ENCODE results near the gene ACAP3. TPM values are rescaled to one million over a fixed set of nuclear protein-coding genes. Genes with fewer than 3 reads are reported as not detected.

The ACAP3 gene
- total RNA-seq, 1 donor from 2014 or later, result 49.7 TPM

DNA sequence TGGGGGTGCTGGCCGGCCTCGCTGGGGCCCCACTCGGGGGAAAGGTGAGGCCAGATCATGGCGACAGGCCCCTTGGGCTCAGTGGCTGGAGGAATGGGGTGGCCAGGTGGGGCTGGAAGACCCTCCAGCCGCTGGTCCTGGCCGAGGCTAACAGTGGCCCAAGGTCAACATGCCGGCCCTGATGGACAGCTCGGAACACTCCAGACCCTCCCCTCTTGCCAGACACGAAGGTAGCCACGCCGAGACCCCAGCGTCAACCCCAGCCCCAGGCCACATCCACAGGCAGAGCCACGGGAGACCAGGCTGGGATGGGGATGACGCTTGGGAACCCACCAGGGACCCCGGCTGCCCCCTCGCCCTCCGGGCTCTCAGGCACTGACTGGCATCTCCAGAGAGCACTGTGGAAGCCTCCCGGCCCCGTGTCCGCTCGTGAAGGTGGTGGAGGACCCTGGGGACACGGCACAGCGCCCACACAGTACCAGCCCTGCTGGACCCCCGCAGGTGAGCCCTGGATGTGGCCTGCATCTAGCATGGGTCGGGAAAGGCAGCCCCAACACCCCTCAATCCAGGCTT lies 60.3 kb downstream of the ACAP3 start:
- Histone ChIP-seq H3K36me3 (peaks cover under 1% of the 10 kb centered on the region), H3K4me3 (no peak overlapping the region), H3K9me3 (replicated peaks) (no peaks in the 10 kb centered on the region), H3K27ac (replicated peaks) (no peak overlapping the region), H3K4me1 (peaks cover 13% of the 10 kb centered on the region), H3K27me3 (ENCODE audit: low read depth) (peaks cover 46% of the 10 kb centered on the region)
- DNase-seq, result no peak
- intact Hi-C loops (cut with micrococcal nuclease), result no loop called here
- TF ChIP-seq, protein P1, sequence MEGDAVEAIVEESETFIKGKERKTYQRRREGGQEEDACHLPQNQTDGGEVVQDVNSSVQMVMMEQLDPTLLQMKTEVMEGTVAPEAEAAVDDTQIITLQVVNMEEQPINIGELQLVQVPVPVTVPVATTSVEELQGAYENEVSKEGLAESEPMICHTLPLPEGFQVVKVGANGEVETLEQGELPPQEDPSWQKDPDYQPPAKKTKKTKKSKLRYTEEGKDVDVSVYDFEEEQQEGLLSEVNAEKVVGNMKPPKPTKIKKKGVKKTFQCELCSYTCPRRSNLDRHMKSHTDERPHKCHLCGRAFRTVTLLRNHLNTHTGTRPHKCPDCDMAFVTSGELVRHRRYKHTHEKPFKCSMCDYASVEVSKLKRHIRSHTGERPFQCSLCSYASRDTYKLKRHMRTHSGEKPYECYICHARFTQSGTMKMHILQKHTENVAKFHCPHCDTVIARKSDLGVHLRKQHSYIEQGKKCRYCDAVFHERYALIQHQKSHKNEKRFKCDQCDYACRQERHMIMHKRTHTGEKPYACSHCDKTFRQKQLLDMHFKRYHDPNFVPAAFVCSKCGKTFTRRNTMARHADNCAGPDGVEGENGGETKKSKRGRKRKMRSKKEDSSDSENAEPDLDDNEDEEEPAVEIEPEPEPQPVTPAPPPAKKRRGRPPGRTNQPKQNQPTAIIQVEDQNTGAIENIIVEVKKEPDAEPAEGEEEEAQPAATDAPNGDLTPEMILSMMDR (IDR thresholded peaks at IDR 0.05; ENCODE audit: borderline replicate concordance), result no peak

DNA sequence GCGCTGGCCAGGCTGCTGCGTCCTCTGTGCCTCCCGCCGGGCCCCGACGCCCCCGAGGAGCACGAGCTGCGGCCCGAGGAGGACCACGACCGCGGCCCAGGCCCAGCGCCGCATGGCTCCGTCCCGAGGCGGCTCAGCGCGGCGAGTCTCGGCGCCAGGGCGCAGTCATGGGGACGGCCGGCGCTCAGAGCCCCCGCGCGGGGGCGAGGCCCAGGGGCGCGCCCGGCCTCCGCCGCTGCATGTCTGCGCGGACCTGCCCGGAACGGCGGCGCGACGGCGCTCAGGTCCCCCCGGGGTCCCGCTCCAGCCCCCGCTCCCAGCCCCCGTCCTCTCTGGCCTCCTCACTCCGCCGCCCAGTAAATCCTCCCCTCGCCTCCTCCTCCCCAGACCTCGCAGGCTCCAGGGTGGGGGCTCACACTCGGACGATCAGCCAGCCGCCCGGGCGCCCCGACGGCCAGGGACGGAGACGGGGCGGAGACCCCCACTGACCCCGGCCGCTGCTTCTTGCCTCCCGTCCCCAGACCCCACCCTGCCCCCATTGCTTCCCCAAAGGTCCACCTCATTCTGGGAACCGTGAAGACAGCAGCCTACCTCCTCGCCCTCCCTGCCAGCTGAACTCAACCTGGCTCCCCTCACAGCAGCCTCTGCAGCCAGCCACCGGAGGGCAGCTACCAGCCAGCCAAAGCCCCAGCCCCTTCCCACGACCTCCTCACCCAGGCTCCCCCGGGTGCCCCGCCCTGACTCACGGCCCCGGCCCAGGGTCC lies 61.0 kb downstream of the ACAP3 start, which contains the start of gene C1QTNF12:
Gene C1QTNF12, minus strand, starts transcription at position 146 of the 764 bp plus-strand sequence. Its CDS starts 32 bp downstream, at position 114.
- no peaks in the 10 kb centered on the region for H3K9me3 ChIP-seq (replicated peaks)
- H3K27ac ChIP-seq (replicated peaks), result no peak within 1 kb of the TSS
- H3K4me1 ChIP-seq, result peaks cover 13% of the 10 kb centered on the region
- no peaks in the 10 kb centered on the region for H3K36me3 ChIP-seq
- peaks cover 52% of the 10 kb centered on the region for H3K27me3 ChIP-seq (ENCODE audit: low read depth)
- no peak for DNase-seq
- H3K4me3 ChIP-seq, result peak within 1 kb of the TSS; percentile 21
- TF ChIP-seq, protein P1 (IDR thresholded peaks at IDR 0.05; ENCODE audit: borderline replicate concordance), result no peak
- intact Hi-C loops (cut with micrococcal nuclease), result no loop called here

- Histone ChIP-seq H3K36me3 (no peaks in the 10 kb centered on the region), H3K27ac (replicated peaks) (no peak overlapping the region), H3K27me3 (ENCODE audit: low read depth) (peaks cover 60% of the 10 kb centered on the region), H3K4me1 (peaks cover 13% of the 10 kb centered on the region), H3K9me3 (replicated peaks) (no peaks in the 10 kb centered on the region), H3K4me3 (peak overlapping the region; percentile 21)
- no peak for DNase-seq
- intact Hi-C loops (cut with micrococcal nuclease), result no loop called here
- TF ChIP-seq, protein P1 (IDR thresholded peaks at IDR 0.05; ENCODE audit: borderline replicate concordance), result no peak
These were observed 61.7 kb downstream of the ACAP3 start for GRCh38 chr1:1245817-1246576.

- H3K9me3 ChIP-seq (replicated peaks), result no peaks in the 10 kb centered on the region
- H3K27ac ChIP-seq (replicated peaks), result no peak overlapping the region
- TF ChIP-seq, protein P1 (IDR thresholded peaks at IDR 0.05; ENCODE audit: borderline replicate concordance), result no peak
- DNase-seq, result no peak
- peaks cover 67% of the 10 kb centered on the region for H3K27me3 ChIP-seq (ENCODE audit: low read depth)
- intact Hi-C loops (cut with micrococcal nuclease), result no loop called here
- H3K4me3 ChIP-seq, result no peak overlapping the region
- H3K36me3 ChIP-seq, result no peaks in the 10 kb centered on the region
- peaks cover 8% of the 10 kb centered on the region for H3K4me1 ChIP-seq
These were observed 62.4 kb downstream of the ACAP3 start for GRCh38 chr1:1245178-1245816.

DNA sequence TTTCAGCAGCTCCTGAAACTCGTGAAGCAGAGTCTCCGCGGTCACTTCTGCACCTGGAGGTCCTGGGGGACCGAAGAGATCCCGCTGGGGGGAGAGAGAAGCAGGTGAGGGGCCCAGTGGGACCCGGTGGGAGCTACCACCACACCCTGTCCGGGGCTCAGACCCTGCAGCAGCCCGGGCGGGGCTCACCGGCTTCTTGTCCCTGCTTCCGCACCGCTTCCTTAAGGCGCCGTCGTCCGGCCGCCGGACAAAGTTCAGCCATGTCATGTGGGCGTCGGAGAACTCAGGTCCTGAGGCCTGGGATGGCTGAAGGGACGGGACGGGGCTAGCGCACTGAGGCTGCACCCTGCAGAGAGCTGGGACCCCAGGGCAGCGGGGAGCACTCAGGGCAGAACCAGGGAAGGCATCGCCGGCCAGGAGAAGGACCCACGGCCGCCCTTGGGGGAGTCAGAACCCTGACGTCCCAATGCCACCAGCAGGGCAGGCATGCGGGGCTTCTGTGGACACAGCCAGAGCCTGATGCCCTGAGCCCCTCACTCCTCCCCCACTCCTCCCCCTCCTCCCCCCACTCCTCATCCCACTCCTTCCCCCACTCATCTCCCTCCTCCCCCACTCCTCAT lies 63.4 kb downstream of the ACAP3 start:
- DNase-seq, result no peak
- intact Hi-C loops (cut with micrococcal nuclease), result no loop called here
- peaks cover 8% of the 10 kb centered on the region for H3K4me1 ChIP-seq
- no peaks in the 10 kb centered on the region for H3K9me3 ChIP-seq (replicated peaks)
- peaks cover 77% of the 10 kb centered on the region for H3K27me3 ChIP-seq (ENCODE audit: low read depth)
- H3K27ac ChIP-seq (replicated peaks), result peak overlapping the region; percentile 30
- TF ChIP-seq, protein P1 (IDR thresholded peaks at IDR 0.05; ENCODE audit: borderline replicate concordance), result no peak
- peak overlapping the region; percentile 55 for H3K4me3 ChIP-seq
- H3K36me3 ChIP-seq, result no peaks in the 10 kb centered on the region

Data from left ventricle myocardium inferior (tissue), 1 donor.